Parathyroid adenoma (tissue), 2 donors: ENCODE results near the gene CLASRP.
A peak's percentile ranks its signal among the peaks of the same experiment; 100 is the strongest.

Experiments
- H2AFZ ChIP-seq: fragments of 300-600 bp; sonication (generic); one replicate; pipeline ENCODE4 v1.7.0; 2017; ENCODE audit warnings: antibody characterized with exemption, mild to moderate bottlenecking
- H3K27ac ChIP-seq: fragments of 300-600 bp; sonication (generic); one replicate; pipeline ENCODE4 v1.7.0; 2017
- H3K27me3 ChIP-seq: fragments of 300-600 bp; sonication (generic); one replicate; pipeline ENCODE4 v1.7.0; 2017; ENCODE audit warnings: low read length; ENCODE audit not compliant: control insufficient read depth, insufficient read depth
- H3K36me3 ChIP-seq: fragments of 300-600 bp; sonication (generic); one replicate; pipeline ENCODE4 v1.7.0; 2017; ENCODE audit warnings: low read length; ENCODE audit not compliant: control insufficient read depth, insufficient read depth
- H3K4me1 ChIP-seq: fragments of 300-600 bp; sonication (generic); one replicate; pipeline ENCODE4 v1.7.0; 2017; ENCODE audit warnings: control low read depth
- H3K4me2 ChIP-seq: fragments of 300-600 bp; sonication (generic); one replicate; pipeline ENCODE4 v1.7.0; 2017; ENCODE audit warnings: low read length
- H3K4me3 ChIP-seq: fragments of 300-600 bp; sonication (generic); one replicate; pipeline ENCODE4 v1.7.0; 2017; ENCODE audit warnings: low read depth, low read length
- H3K79me2 ChIP-seq: fragments of 300-600 bp; sonication (generic); one replicate; pipeline ENCODE4 v1.7.0; 2017; ENCODE audit warnings: control low read depth
- H3K9ac ChIP-seq: fragments of 300-600 bp; sonication (generic); one replicate; pipeline ENCODE4 v1.7.0; 2017; ENCODE audit warnings: mild to moderate bottlenecking
- H3K9me3 ChIP-seq: fragments of 300-600 bp; sonication (generic); one replicate; pipeline ENCODE4 v1.7.0; 2017; ENCODE audit warnings: low read length; ENCODE audit not compliant: control insufficient read depth
- CTCF ChIP-seq: fragments of 300-600 bp; sonication (generic); IDR thresholded peaks from one replicate; pipeline ENCODE4 v1.7.0; 2017; ENCODE audit warnings: antibody characterized with exemption, mild to moderate bottlenecking
- donor health status: primary hyperparathyroidism.

The CLASRP gene, protein sequence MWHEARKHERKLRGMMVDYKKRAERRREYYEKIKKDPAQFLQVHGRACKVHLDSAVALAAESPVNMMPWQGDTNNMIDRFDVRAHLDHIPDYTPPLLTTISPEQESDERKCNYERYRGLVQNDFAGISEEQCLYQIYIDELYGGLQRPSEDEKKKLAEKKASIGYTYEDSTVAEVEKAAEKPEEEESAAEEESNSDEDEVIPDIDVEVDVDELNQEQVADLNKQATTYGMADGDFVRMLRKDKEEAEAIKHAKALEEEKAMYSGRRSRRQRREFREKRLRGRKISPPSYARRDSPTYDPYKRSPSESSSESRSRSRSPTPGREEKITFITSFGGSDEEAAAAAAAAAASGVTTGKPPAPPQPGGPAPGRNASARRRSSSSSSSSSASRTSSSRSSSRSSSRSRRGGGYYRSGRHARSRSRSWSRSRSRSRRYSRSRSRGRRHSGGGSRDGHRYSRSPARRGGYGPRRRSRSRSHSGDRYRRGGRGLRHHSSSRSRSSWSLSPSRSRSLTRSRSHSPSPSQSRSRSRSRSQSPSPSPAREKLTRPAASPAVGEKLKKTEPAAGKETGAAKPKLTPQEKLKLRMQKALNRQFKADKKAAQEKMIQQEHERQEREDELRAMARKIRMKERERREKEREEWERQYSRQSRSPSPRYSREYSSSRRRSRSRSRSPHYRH

DNA sequence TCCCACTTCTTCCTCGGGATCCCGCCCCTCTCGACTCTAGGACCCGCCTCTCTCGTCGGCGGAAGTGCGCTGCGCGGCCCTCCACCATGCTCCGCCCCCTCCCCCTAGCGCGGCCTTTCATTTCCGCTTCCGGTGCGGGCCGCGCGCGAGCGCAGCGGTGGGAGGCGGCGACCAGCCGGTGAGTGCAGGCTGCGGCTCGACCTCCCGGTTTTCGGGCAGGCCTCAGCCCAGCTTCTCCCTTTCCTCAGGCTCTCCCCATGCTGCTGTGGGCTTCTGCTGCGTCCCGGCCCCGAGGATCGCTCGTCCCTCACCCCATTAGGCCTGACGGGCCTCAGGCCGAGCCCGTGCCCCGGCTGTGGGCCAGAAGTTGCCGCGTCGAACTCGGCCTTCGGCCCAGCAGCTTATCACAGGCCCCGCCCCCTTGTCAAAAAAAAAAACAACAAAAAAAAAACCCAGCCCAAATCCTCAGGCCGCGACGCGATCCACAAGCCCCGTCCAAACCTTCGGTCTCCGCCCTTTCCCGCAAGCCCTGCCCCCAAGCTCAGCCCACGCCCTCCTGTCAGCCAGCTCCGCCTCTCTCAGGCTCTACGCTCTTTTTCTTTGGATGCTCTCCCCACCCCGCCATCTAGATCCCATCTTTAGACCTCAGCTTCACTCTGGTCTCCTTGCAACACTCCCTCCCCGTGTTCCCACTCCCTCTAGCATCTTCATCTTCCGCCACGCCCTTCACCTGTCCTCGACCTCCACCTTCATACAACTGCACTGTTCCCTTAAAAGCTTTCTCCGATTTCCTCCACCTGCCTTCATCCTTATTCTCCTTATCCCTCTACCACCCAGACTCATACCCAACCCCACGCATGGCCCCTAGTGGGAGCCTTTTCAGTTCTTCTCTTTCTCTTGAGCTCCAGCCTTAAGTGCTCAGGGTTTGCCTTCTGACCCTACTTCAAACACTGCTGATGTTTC, at the start of gene CLASRP:
Gene CLASRP, plus strand, starts transcription at position 115 of the 963 bp plus-strand sequence. CDS start 1,168 bp downstream, outside the sequence.
- peak within 1 kb of the TSS; percentile 91 for H3K4me2 ChIP-seq
- H3K79me2 ChIP-seq, result peaks cover 43% of the 10 kb centered on the region
- H3K9ac ChIP-seq, result peak within 1 kb of the TSS; percentile 94
- H3K4me3 ChIP-seq, result peak within 1 kb of the TSS; percentile 100
- peak within 1 kb of the TSS; percentile 84 for H2AFZ ChIP-seq
- H3K36me3 ChIP-seq, result no peaks in the 10 kb centered on the region
- H3K9me3 ChIP-seq, result no peaks in the 10 kb centered on the region
- H3K27ac ChIP-seq, result peak within 1 kb of the TSS; percentile 95
- TF ChIP-seq CTCF, result no peak
- no peaks in the 10 kb centered on the region for H3K27me3 ChIP-seq
- H3K4me1 ChIP-seq, result peaks cover 10% of the 10 kb centered on the region

GRCh38 chr19:44990459-44990858, 48.4 kb upstream of the CLASRP start:
- H2AFZ ChIP-seq, result no peak overlapping the region
- no peak overlapping the region for H3K4me2 ChIP-seq
- no peaks in the 10 kb centered on the region for H3K4me1 ChIP-seq
- no peak for TF ChIP-seq CTCF
- H3K9me3 ChIP-seq, result no peaks in the 10 kb centered on the region
- H3K9ac ChIP-seq, result no peak overlapping the region
- H3K36me3 ChIP-seq, result no peaks in the 10 kb centered on the region
- no peaks in the 10 kb centered on the region for H3K27me3 ChIP-seq
- no peak overlapping the region for H3K27ac ChIP-seq
- no peaks in the 10 kb centered on the region for H3K79me2 ChIP-seq
- no peak overlapping the region for H3K4me3 ChIP-seq

GRCh38 chr19:44990966-44991365, 47.9 kb upstream of the CLASRP start:
- H3K36me3 ChIP-seq, result no peaks in the 10 kb centered on the region
- no peak overlapping the region for H2AFZ ChIP-seq
- no peaks in the 10 kb centered on the region for H3K27me3 ChIP-seq
- no peak overlapping the region for H3K27ac ChIP-seq
- no peaks in the 10 kb centered on the region for H3K79me2 ChIP-seq
- H3K4me3 ChIP-seq, result no peak overlapping the region
- H3K9me3 ChIP-seq, result no peaks in the 10 kb centered on the region
- H3K9ac ChIP-seq, result no peak overlapping the region
- H3K4me2 ChIP-seq, result no peak overlapping the region
- no peaks in the 10 kb centered on the region for H3K4me1 ChIP-seq
- TF ChIP-seq CTCF, result no peak

DNA sequence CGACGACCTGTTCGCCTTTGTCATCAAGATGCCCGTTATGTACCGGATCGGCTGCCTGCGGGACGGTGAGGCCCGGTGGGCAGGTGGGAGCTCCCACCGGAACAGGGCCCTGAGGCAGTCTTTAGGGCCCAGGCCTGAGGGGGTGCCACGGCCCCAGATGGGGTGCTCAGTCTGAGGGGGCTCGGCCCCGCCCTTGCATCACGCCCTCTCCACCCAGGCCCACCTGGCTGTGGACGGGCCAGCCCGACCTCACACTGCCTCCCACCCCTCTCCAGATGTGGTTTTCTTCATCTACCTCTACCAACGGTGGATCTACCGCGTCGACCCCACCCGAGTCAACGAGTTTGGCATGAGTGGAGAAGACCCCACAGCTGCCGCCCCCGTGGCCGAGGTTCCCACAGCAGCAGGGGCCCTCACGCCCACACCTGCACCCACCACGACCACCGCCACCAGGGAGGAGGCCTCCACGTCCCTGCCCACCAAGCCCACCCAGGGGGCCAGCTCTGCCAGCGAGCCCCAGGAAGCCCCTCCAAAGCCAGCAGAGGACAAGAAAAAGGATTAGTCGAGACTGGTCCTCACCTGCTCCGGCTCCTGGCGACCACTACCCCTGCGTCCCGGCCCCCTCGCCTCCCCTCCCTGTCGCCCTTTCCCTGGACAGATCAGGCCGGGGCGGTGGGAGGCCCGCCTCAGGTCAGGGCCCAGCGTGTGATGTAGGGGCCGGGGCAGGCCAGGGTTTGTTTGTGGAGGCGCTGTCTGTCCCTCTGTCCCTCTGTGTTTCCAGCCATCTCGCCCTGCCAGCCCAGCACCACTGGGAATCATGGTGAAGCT, 46.3 kb upstream of the CLASRP start:
- H3K4me3 ChIP-seq, result no peak overlapping the region
- no peaks in the 10 kb centered on the region for H3K79me2 ChIP-seq
- H3K4me2 ChIP-seq, result no peak overlapping the region
- no peak overlapping the region for H2AFZ ChIP-seq
- H3K4me1 ChIP-seq, result no peaks in the 10 kb centered on the region
- no peaks in the 10 kb centered on the region for H3K9me3 ChIP-seq
- no peak overlapping the region for H3K27ac ChIP-seq
- no peaks in the 10 kb centered on the region for H3K36me3 ChIP-seq
- TF ChIP-seq CTCF, result no peak
- H3K27me3 ChIP-seq, result no peaks in the 10 kb centered on the region
- H3K9ac ChIP-seq, result no peak overlapping the region
